ENCODE results near the gene TLNRD1.
A peak's percentile ranks its signal among the peaks of the same experiment; 100 is the strongest.
"Not testable (repeated sequence)": the region's sequence is repeated elsewhere in the genome, so short reads cannot be mapped to it uniquely, and the experiment has no call there.

Gene TLNRD1

GRCh38 chr15:81000624-81001151 is at the start of gene TLNRD1:
TLNRD1 (plus strand) TSS chr15:81000923; CDS start chr15:81002272, 1,349 bp downstream.
- peak; percentile 83 for DNase-seq

DNA sequence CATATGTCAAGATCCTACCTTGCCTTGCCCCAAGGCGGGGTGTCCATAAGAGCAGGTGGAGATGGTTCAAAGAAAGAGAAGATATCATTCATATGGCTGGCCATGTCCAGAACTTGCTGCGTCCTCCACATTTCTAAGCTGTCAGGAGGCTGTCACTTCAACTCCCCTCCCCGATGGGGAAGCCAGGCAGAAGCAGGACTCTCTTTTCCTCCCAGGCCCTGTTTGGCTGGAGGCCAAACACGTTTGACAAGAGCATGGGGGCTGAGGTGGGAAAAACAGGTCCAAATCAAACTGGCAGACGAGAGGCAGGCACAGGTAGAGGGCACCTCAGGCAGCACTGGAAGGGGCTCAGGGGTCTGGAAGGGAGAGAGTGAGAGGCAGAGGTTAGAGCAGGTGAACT is 48.8 kb upstream of the TLNRD1 start:
- peak; percentile 1 for DNase-seq

DNA sequence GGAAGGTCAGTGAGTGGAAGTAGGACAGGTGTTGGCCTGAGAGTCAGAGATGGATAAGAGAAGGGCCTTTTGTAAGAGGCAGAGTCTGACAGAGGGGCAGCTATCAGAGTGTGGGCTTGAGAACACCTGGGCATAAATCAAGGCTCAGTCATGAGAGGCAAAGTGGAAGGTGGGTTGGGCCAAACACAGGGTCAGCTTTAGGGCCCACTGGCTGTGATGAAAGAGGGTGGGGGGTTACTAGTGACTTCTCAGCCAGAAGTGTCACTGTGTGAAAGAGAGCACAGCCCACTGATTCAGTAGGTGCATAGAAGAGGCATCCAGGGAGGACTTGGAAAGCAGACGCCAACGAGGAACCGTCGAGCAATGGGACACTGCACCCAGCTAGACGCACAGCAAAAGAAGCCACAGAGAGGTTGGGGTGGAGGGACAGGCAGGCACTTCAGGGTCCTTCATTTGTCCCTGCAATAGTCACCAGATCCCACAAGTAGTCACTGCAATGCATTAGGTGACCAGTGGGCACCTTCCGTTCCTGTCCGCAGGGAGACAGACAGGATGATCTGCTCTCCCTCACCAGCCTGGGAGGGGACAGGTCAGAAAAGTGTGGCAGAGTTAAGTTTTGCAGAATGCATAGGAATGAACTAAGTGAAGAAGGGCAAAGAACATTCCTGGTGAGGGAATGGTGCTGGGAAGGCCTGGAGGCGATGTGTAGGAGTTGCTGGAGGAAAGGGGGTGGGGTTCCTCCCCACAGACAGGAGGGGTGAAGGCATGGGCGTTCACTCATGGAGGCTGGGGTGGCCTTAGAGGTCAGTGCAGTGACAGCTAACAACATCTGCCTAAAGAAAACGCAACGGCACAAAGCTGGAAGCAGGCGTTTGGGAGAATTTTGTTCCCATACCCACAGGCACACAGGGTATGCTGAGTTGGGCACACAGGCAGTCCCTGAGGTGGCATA is 47.4 kb upstream of the TLNRD1 start:
- DNase-seq = no peak

DNA sequence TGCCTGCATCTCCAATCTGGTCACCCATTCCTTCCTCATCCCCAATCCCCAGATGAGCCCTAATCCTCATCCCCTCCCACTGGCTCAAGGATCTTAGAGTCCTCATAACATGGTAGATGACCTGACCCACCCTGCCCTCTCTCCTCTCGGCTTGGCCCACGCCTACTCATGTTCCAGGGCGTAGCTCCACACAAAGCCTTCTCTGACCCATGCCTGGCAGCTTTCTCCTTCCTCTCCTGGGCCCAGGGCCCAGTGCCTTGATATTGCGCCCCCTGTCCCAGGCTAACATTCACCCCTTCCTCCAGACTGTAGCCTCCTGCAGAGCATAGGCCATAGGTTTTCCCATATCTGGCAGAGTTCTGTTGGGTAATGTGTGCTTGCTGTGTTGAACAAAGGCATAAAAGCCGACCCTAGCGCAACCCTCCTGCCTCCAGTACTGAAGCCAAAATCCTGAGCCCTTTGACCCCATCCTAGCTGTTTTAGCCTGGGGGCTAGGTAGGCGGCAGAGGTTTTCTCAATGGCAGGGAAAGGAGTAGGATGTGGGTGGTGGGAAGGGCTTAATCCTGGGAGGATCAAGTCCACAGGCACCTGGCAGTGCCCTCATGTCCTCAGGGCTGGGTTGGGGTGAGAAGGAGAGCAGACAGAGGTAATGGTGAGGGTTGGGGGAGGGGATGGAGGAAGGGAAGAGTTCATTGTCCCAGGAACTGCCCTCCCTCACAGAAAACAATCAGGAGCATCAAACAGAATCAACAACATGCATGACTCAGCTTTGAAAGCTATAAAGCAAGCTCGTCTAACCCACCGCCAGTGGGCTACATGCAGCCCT is 46.6 kb upstream of the TLNRD1 start:
- no peak for DNase-seq

DNA sequence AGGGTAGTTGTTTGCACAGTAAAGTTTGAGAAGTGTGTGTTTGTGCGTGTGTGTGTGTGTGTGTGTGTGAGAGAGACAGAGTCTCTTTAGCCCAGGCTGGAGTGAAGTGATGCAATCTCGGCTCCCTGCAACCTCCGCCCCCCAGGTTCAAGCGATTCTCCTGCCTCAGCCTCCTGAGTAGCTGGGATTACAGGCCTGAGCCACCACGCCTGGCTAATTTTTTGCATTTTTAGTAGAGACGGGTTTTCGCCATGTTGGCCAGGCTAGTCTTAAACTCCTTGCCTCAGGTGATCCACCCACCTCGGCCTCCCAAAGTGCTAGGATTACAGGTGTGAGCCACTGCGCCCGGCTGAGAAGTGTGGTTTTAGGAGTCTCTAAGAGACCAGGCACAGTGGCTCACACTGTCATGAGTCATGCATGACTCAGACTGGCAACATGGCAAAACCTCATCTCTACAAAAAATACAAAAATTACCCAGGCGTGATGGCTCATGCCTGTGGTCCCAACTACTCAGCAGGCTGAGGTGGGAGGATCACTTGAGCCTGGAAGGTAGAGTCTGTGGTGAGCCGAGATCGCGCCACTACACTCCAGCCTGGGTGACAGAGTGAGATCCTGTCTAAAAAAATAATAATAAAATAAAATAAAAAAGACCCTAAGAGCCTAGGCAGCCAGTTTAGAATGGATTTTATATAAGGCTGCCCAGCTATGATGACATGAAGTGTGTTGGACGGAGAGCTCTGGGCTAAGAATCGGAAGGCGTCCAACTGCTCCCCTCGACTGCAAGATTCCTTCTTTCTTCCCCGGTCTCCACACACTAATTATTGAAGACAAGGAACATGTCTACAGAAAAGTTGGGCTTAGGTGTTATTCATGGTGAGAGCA is 44.9 kb upstream of the TLNRD1 start:
- DNase-seq = not testable (repeated sequence)

DNA sequence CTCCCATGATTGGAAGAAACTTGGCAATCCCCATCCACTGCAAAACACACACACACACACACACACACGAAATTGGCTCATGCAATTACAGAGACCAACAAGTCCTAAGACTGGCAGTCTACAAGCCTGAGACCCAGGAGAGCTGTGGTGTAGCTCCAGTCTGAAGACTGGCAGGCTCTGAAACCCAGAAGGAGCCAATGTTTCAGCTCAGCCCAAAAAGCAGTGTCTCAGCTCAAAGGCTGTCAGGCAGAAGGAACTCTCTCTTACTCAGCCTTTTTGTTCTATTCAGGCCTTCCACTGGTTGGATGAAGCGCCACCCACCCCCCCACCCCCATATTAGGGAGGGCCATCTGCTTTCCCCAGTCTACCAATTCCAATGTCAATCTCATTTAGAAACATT is 43.2 kb upstream of the TLNRD1 start:
- no peak for DNase-seq

- DNase-seq = no peak
These were observed 42.7 kb upstream of the TLNRD1 start for GRCh38 chr15:80957976-80958375.

- no peak for DNase-seq
These were observed 41.8 kb upstream of the TLNRD1 start for GRCh38 chr15:80958818-80959495.

DNA sequence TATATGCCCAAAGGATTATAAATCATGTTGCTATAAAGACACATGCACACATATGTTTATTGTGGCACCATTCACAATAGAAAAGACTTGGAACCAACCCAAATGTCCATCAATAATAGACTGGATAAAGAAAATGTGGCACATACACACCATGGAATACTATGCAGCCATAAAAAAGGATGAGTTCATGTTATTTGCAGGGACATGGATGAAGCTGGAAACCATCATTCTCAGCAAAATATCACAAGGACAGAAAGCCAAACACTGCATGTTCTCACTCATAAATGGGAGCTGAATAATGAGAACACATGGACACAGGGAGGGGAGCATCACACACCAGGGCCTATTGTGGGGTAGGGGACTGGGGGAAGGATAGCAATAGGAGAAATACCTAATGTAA is 35.3 kb upstream of the TLNRD1 start:
- DNase-seq = not testable (repeated sequence)

GRCh38 chr15:80966431-80967197 is 34.1 kb upstream of the TLNRD1 start:
- DNase-seq = no peak

DNA sequence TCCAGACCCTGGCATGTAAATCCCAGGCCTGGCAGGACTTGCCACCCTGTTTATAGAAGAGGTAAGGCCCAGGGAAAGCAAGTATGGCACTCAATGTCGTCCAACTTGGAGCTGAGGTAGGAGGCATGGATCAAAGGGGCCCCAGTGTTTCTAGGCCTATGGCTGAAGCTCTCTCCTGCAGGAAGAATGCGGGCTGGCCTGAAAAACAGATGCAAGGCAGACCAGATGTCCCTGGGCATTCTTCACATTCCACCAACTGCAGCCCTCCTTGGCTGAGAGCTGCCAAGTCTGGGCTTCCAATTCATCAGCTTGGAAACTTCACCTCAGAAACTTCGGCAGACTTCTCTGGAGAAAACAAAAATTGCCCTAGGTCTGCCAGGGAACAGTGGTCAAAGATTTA is 33.3 kb upstream of the TLNRD1 start:
- no peak for DNase-seq

GRCh38 chr15:80967991-80968510 is 32.7 kb upstream of the TLNRD1 start:
- no peak for DNase-seq

DNA sequence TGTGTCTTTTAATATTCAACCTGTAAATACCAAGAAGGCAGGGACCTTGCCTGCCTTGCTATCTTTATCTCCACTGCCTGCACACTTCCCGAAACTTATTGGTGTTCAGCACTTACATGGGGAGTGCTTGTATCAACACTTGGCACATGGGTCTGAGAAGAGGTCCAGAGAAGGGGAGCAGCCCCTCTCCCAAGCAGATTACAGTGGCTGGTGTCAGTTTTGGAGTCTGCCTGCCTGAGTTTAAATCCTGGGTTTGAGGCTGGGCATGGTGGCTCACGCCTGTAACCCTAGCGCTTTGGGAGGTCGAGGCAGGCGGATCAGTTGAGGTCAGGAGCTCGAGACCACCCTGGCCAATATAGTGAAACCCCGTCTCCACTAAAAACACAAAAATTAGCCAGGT is 31.4 kb upstream of the TLNRD1 start:
- no peak for DNase-seq

DNA sequence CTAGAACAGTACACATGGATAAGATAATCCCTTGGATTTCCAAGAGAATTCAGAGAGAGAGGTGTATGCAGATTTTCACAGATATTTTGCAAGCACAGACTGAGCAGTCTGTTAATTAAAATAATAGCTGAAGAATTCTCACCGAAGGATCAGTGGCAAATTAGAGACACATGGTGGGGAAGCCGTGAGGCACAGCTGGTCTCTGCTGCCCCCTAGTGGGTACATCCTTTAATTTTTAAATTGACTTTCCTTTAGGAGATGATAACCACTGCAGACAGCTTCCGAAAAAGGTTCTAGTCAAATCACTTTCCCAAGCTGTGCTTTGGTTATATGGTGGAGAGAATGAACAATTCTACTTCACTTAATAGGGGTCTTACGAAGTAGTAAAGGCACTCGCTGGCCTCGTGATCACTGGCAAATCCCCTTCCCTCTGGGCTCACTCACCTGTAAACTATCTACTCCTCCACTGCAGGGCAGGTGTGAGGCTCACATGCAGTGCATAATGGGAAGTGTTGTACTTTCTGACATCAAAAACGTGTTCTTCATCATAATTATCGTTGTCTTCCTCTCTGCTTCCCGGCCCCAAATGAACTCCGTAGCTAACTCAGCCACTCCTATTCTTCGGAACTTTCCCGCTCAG is 30.6 kb upstream of the TLNRD1 start:
- DNase-seq = peak; percentile 42

GRCh38 chr15:80970658-80971057 is 30.1 kb upstream of the TLNRD1 start:
- DNase-seq = no peak

GRCh38 chr15:80971143-80971542 is 29.6 kb upstream of the TLNRD1 start:
- no peak for DNase-seq

DNA sequence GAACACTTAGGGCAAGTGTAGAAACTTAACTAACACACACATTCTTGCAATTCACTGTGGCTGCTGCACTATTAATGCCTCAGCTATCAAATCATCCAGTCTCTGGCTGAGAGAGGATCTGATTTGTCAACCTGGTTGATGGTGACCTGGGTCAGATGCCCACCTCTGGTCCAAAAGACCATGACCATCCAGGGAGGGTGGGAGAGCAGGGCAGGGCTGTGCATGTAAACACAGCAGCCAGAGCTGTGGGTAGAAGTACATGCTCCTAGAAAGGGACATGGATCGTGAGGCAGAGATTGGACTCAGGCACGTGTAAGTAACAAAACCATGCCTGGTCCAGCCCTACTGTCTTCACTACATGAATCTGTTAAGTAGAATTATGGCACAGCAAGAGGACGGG is 28.4 kb upstream of the TLNRD1 start:
- DNase-seq = no peak

- no peak for DNase-seq
These were observed 25.8 kb upstream of the TLNRD1 start for GRCh38 chr15:80974914-80975313.

GRCh38 chr15:80976851-80977250 is 23.9 kb upstream of the TLNRD1 start:
- no peak for DNase-seq

DNA sequence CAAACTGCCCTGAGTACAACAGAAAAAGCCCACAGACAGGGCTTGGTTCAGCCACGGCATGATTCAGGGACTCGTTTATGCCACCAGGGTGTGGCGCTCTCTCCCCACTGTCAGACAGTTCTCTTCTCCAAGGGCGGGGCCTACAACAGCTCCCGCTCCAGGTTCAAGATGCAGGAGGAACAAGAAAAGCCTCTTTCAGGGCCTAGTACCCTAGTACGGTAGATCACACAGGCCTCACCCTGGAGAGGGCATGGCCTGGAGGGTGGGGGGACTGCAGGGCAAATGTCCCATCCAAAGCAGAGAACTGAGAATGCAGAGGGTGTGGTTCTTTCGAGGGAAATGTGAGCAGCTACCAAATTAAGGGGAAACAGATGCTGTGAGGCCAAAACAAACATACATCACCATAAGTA is 23.1 kb upstream of the TLNRD1 start:
- DNase-seq = no peak

Data from NCI-H345 (cell line).